Activated T-helper 17 cell treated with anti-CD3 and anti-CD28 coated beads, Interleukin-2, amount 50 U/mL, for 72 hours (primary cell): ENCODE data around the gene TCL1A. TPM values are rescaled to one million over a fixed set of nuclear protein-coding genes. Genes with fewer than 3 reads are reported as not detected.
"Not testable (repeated sequence)": the region's sequence is repeated elsewhere in the genome, so short reads cannot be mapped to it uniquely, and the experiment has no call there.

Source experiments
- ATAC-seq: fragments of 150-1000 bp; cut with Tn5 transposase; replicated peaks from 2 replicates; pipeline ENCODE4 v1.10.0; 2021; ENCODE audit warnings: mild to moderate bottlenecking, moderate library complexity
- H3K27ac Mint-ChIP-seq: one replicate; pipeline ENCODE4 v1.8.0; 2022; ENCODE audit warnings: mixed read lengths
- H3K27me3 Mint-ChIP-seq: one replicate; pipeline ENCODE4 v1.8.0; 2022; ENCODE audit warnings: mixed read lengths
- H3K36me3 Mint-ChIP-seq: one replicate; pipeline ENCODE4 v1.8.0; 2022; ENCODE audit warnings: low read depth, mild to moderate bottlenecking, mixed read lengths
- H3K4me1 Mint-ChIP-seq: one replicate; pipeline ENCODE4 v1.8.0; 2022; ENCODE audit warnings: mixed read lengths
- H3K4me3 Mint-ChIP-seq: one replicate; pipeline ENCODE4 v1.8.0; 2022; ENCODE audit warnings: mild to moderate bottlenecking, mixed read lengths
- H3K9me3 Mint-ChIP-seq: one replicate; pipeline ENCODE4 v1.8.0; 2022; ENCODE audit warnings: mixed read lengths
- total RNA-seq, 2 donors: library from RNA; stranded (reverse); gene quantifications; one replicate each; pipeline ENCODE4 v1.2.3, GENCODE V29; 2022

Gene TCL1A, protein sequence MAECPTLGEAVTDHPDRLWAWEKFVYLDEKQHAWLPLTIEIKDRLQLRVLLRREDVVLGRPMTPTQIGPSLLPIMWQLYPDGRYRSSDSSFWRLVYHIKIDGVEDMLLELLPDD
- total RNA-seq, result not detected

DNA sequence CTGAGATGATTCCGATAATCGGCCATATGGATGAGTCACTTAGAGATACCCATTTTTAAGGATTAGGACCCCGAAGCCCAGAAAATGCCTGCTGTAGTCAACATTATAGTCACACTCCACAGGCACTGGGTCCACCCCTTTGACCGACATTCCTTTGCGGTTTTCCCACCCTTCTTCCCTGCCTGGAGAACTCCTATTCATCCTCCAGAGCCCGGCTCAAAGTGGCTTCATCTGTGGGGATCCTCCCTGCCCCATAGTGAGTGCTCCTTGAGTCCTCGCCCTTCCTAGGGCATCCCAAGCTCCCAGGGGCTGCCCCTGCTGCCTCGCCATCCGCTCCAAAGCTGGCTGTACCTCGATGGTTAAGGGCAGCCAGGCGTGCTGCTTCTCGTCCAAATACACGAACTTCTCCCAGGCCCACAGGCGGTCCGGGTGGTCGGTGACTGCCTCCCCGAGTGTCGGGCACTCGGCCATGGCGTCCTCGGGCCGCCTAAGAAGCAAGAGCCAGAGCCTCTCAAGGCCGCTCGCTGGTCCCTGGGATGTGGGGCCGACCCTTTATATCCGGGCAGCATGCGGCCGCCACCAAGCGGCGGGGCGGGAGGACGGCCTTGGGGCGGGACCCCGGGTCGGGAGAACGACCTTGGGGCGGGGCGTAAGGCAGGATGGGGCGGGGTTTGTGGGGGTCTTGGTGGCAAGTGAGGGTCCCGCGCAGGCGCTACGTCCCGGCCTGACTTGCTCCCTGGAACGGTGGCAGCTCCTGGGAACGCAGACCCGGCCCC lies at the start of gene TCL1A:
Gene TCL1A (minus strand): TSS at position 530 of the 776 bp plus-strand sequence. CDS start 59 bp downstream, at position 471.
- no peaks in the 10 kb centered on the region for H3K4me1 Mint-ChIP-seq
- ATAC-seq, result no peak
- no peaks in the 10 kb centered on the region for H3K36me3 Mint-ChIP-seq
- no peak within 1 kb of the TSS for H3K4me3 Mint-ChIP-seq
- H3K27ac Mint-ChIP-seq, result no peak within 1 kb of the TSS
- H3K27me3 Mint-ChIP-seq, result peaks cover 26% of the 10 kb centered on the region
- no peaks in the 10 kb centered on the region for H3K9me3 Mint-ChIP-seq

DNA sequence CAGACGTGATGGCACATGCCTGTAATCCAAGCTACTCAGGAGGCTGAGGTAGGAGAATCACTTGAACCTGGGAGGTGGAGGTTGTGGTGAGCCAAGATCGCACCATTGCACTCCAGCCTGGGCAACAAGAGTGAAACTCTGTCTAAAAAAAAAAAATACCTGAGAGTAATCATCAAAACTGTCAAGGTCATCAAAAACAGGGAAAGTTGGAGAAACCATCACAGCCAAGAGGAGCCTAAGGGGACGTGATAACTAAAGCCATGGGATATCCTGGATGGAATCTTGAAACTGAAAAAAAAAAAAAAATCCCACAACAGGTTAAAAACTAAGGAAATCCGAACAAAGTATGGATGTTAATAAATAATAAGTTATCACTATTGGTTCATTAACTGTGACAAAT lies 49.1 kb upstream of the TCL1A start:
- H3K9me3 Mint-ChIP-seq, ATAC-seq, H3K4me1 Mint-ChIP-seq, H3K36me3 Mint-ChIP-seq, H3K27ac Mint-ChIP-seq, H3K4me3 Mint-ChIP-seq: not testable (repeated sequence)
- peaks cover 30% of the 10 kb centered on the region for H3K27me3 Mint-ChIP-seq

DNA sequence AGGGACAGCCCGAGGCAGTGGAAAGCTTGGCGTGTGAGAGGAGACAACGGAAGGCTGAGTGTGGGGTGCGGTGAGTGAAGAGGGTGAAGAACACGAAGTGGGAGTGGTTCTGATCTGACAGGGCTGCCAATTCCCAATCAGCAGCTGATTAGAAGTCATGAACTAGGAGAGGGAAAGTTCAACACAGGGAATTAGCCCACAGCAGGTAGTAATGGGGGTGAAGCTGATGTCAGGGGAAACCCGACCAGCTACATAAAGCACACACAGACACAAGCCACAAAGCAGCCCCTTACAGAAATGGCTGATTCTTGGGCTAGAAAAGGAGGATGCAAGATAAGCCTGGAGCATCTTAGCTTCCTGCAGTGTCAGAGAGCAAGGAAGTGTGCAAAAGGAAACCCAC lies 47.5 kb upstream of the TCL1A start:
- no peak overlapping the region for H3K4me3 Mint-ChIP-seq
- peaks cover 27% of the 10 kb centered on the region for H3K27me3 Mint-ChIP-seq
- no peak overlapping the region for H3K27ac Mint-ChIP-seq
- no peaks in the 10 kb centered on the region for H3K4me1 Mint-ChIP-seq
- H3K9me3 Mint-ChIP-seq, result no peaks in the 10 kb centered on the region
- ATAC-seq, result no peak
- H3K36me3 Mint-ChIP-seq, result no peaks in the 10 kb centered on the region

DNA sequence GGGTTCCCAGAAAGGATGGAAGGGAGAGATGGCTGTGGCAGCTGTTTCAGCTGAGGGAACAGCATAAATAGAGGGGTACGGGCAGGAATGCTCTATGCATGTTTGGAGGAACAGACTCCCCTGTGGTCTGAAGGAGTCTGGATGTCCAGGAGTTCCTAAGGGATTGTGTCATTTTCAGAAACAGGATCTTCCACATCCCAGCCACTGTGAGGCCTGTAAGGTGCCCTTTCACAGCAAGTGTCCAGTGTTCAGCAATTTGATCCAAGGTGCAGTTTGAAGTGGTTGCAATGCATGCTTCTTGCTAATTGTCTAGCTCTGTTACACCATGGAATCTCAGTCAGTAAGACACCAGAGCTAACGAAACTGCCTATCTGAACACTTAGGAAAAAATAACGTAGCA lies 46.7 kb upstream of the TCL1A start:
- H3K4me1 Mint-ChIP-seq, result no peaks in the 10 kb centered on the region
- no peaks in the 10 kb centered on the region for H3K36me3 Mint-ChIP-seq
- no peak overlapping the region for H3K4me3 Mint-ChIP-seq
- no peaks in the 10 kb centered on the region for H3K9me3 Mint-ChIP-seq
- no peak for ATAC-seq
- peaks cover 27% of the 10 kb centered on the region for H3K27me3 Mint-ChIP-seq
- H3K27ac Mint-ChIP-seq, result no peak overlapping the region

DNA sequence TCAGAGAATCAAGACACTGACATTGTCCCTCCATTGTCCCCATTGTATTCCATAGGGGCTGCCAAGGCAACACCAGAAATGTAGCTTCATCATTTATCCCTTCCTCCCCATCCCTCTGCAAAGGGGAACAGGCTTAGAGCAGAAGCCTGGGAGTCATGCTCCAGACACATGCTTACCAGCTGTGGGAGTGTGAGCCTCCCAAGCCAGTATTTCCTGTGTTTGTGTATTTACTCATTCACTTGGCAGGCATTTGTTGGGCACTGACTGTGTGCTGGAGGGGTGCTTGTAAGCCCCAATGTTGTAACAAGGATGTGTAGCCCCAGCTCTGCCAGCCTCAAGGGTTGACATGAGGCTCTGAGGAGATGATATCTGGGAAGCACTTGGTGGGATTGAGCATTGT lies 46.0 kb upstream of the TCL1A start:
- H3K36me3 Mint-ChIP-seq, result no peaks in the 10 kb centered on the region
- no peak for ATAC-seq

DNA sequence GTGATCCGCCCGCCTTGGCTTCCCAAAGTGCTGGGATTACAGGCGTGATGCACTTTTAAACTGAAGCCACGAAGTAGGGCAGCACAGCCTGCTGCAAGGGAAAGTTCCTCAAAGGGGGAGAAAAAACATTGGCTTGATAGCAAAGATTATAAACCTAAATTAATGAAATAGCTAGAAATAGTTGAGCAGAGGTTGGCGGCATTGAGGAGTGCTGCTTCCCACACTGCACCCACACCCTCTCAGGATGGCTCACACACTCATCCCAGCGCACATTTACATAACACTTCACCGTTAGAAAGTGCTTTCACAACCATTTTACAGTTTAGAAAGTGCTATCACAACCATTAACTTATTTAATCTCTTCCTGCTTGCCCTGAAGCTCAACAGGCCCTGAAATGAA lies 44.4 kb upstream of the TCL1A start:
- H3K36me3 Mint-ChIP-seq, result no peaks in the 10 kb centered on the region
- H3K4me3 Mint-ChIP-seq, result no peak overlapping the region
- H3K27ac Mint-ChIP-seq, result no peak overlapping the region
- H3K27me3 Mint-ChIP-seq, result peaks cover 36% of the 10 kb centered on the region
- no peaks in the 10 kb centered on the region for H3K4me1 Mint-ChIP-seq
- no peak for ATAC-seq
- no peaks in the 10 kb centered on the region for H3K9me3 Mint-ChIP-seq

More for the DNA sequence above, 46.0 kb upstream of the TCL1A start:
- Mint-ChIP-seq H3K27me3 (peaks cover 27% of the 10 kb centered on the region), H3K27ac (no peak overlapping the region), H3K9me3 (no peaks in the 10 kb centered on the region), H3K4me3 (no peak overlapping the region), H3K4me1 (no peaks in the 10 kb centered on the region)

DNA sequence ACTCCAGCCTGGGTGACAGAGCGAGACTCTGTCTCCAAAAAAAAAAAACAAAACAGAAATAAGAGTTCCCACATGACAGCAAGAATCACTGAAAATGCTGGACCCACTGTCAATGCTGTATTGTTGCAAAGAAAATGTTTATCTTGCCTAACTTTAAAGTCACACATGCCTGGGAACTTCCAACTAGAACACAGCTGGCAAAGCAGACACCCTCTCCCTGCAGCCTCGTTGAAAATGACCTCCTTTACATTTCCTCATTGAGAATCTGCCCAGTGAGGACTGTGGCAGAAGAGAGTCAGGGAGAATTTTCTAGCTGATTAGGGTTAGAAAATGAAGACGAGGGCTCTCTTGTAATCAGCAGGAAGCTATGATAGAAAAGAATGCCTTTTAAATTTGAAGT lies 42.8 kb upstream of the TCL1A start:
- no peak overlapping the region for H3K27ac Mint-ChIP-seq
- no peaks in the 10 kb centered on the region for H3K4me1 Mint-ChIP-seq
- no peak overlapping the region for H3K4me3 Mint-ChIP-seq
- H3K9me3 Mint-ChIP-seq, result no peaks in the 10 kb centered on the region
- no peaks in the 10 kb centered on the region for H3K36me3 Mint-ChIP-seq
- ATAC-seq, result no peak
- peaks cover 37% of the 10 kb centered on the region for H3K27me3 Mint-ChIP-seq

DNA sequence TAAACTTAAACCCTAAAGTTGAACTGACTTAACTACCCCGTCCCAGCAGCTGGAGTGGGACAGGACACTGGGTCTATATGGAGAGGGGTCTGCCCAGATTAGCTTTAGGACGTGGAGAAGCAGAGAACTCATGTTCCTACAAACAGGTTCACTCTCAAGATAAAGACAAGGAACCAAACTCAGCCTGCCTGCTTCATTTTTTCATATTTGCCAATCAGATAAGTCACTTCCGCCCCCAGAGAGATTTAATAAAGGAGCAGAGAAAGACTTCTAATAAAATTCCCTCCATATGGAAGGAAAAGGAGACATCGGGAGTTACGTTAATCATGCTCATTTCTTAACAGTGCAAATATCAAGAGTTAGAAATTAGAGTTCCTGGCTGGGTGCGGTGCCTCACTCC lies 42.2 kb upstream of the TCL1A start:
- ATAC-seq, result no peak
- H3K9me3 Mint-ChIP-seq, result no peaks in the 10 kb centered on the region
- no peak overlapping the region for H3K4me3 Mint-ChIP-seq
- peaks cover 31% of the 10 kb centered on the region for H3K27me3 Mint-ChIP-seq
- no peak overlapping the region for H3K27ac Mint-ChIP-seq
- H3K36me3 Mint-ChIP-seq, result no peaks in the 10 kb centered on the region
- no peaks in the 10 kb centered on the region for H3K4me1 Mint-ChIP-seq

DNA sequence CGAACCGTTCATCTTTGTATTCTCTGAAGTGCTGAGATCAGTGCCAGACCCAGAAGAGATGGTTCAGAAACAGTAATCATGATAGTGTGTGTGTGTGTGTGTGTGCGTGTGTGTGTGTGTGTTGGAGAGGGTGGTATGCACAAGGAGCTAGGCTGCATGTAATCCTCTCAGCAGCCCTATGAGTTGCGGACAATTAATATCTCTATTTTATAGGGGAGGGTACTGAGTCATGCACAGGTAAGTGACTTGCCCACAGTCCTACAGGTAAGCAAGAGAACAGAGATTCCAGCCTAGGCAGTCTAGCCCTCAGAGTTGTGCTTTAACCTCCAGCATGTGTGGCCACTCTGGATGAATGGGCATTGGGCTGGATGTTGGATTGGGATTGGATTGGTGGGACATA lies 27.9 kb upstream of the TCL1A start:
- peaks cover 5% of the 10 kb centered on the region for H3K9me3 Mint-ChIP-seq
- H3K4me1 Mint-ChIP-seq, result no peaks in the 10 kb centered on the region
- no peaks in the 10 kb centered on the region for H3K27me3 Mint-ChIP-seq
- no peak overlapping the region for H3K27ac Mint-ChIP-seq
- no peak for ATAC-seq
- H3K4me3 Mint-ChIP-seq, result no peak overlapping the region
- H3K36me3 Mint-ChIP-seq, result no peaks in the 10 kb centered on the region

DNA sequence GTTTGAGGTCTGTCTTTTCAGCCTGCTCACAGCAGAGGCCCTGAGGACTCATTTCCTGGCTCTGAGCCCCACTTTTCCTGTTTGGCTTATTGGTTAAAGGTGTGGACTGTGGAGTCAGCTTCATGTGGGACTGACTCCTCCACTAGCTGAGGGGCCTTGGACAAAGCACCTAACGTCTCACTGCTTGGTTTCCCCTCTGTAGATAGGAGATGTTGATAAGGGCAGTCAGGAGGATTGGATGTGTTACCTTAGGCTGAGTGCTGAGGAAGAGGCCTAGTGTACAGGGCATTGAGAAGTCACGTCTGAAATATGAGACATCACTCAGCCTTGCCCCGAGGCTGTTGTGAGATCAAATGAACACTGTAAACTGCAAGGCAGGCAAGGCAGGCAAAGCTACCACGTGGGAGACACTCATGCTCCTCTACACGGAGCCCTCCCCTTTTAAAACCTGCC lies 27.1 kb upstream of the TCL1A start:
- peaks cover 5% of the 10 kb centered on the region for H3K9me3 Mint-ChIP-seq
- H3K27ac Mint-ChIP-seq, result no peak overlapping the region
- H3K36me3 Mint-ChIP-seq, result no peaks in the 10 kb centered on the region
- no peak overlapping the region for H3K4me3 Mint-ChIP-seq
- ATAC-seq, result no peak
- no peaks in the 10 kb centered on the region for H3K4me1 Mint-ChIP-seq
- no peaks in the 10 kb centered on the region for H3K27me3 Mint-ChIP-seq

DNA sequence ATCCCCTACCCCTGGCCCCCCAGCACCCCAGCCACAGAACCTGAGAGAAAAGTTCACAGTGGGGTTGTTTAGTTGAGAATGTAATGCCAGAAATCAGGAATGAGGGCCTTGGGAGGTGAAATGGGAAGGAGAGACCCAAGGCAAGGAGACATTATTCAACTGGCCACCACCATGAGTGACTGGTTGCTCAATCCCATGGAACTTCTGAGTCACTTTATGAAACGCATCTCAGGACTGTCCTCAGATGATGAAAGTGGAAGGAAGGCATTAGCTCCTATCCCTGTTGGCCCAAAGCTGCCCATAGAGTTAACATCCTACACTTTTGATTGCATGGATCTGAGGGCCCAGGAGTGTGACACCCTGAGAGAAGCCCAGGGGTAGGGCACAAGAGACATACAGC lies 25.4 kb upstream of the TCL1A start:
- H3K9me3 Mint-ChIP-seq, result peaks cover 5% of the 10 kb centered on the region
- H3K27me3 Mint-ChIP-seq, result peaks cover under 1% of the 10 kb centered on the region
- H3K27ac Mint-ChIP-seq, result peak overlapping the region; percentile 68
- H3K4me3 Mint-ChIP-seq, result no peak overlapping the region
- H3K4me1 Mint-ChIP-seq, result no peaks in the 10 kb centered on the region
- no peaks in the 10 kb centered on the region for H3K36me3 Mint-ChIP-seq
- no peak for ATAC-seq

DNA sequence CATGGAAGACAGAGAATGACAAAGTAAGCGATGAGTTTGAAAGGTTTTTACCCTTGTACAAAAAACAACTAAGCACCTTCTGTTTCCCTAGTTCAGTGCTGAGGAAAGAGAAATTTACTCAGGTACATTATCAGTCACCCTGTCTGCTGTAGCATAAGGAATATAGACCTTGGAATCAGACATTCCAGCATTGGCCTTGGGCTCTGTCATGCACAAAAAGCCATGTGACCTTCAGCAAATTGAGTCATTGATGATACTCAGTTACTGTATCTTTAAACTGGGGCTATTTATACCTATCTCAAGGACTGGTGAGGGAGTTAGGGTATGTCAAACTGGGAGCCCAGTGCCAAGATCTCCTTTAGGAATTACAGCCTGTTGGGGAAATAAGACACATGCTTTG lies 19.3 kb upstream of the TCL1A start:
- Mint-ChIP-seq H3K36me3 (no peaks in the 10 kb centered on the region), H3K9me3 (no peaks in the 10 kb centered on the region), H3K4me1 (no peaks in the 10 kb centered on the region), H3K27me3 (peaks cover 39% of the 10 kb centered on the region), H3K4me3 (no peak overlapping the region), H3K27ac (no peak overlapping the region)
- ATAC-seq, result no peak

DNA sequence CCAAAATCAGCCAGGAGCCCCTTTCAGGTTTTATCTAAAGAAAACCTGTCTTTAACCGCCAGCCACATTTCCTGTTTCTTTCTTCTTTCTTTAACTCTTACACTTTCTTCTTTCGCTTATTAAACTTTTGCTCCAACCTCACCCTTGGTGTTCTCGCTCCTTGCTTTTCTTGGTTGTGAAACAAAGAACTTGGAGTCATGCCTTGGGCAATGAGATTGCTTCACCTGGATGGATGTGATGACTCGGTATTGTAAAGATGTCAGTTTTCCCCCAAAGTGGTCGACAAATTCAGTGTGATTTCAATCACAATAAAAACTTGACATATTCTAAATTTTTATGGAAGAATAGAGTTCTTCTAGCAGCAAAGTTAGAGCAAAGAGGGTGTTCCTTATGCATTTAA lies 16.2 kb upstream of the TCL1A start:
- Mint-ChIP-seq H3K36me3 (no peaks in the 10 kb centered on the region), H3K4me1 (no peaks in the 10 kb centered on the region), H3K27ac (no peak overlapping the region), H3K27me3 (peaks cover 58% of the 10 kb centered on the region), H3K9me3 (no peaks in the 10 kb centered on the region), H3K4me3 (no peak overlapping the region)
- ATAC-seq, result no peak

DNA sequence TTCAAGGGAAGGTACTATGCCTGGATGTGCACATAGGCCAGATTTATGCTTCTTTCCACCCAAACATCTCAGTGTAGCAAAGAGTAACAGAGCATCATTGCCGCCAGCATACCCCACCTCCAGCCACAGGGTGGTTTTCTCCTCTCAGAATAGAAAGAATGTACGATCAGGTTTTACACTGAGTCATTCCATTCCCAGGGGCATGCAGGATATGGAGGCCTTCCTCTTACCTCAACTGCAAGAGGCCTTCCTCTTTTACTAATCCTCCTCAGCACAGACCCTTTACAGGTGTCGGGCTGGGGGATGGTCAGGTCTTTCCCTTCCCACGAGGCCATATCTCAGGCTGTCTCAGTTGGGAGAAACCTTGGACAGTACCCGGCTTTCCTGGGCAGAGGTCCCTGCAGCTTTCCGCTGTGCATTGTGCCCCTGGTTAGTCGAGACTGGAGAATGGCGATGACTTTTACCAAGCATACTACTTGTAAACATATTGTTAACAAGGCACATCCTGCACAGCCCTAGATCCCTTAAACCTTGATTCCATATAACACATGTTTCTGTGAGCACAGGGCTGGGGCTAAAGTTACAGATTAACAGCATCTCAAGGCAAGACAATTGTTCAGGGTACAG lies 15.6 kb upstream of the TCL1A start:
- H3K9me3 Mint-ChIP-seq, H3K27ac Mint-ChIP-seq, H3K4me1 Mint-ChIP-seq, H3K36me3 Mint-ChIP-seq, ATAC-seq, H3K4me3 Mint-ChIP-seq: not testable (repeated sequence)
- H3K27me3 Mint-ChIP-seq, result peaks cover 61% of the 10 kb centered on the region

DNA sequence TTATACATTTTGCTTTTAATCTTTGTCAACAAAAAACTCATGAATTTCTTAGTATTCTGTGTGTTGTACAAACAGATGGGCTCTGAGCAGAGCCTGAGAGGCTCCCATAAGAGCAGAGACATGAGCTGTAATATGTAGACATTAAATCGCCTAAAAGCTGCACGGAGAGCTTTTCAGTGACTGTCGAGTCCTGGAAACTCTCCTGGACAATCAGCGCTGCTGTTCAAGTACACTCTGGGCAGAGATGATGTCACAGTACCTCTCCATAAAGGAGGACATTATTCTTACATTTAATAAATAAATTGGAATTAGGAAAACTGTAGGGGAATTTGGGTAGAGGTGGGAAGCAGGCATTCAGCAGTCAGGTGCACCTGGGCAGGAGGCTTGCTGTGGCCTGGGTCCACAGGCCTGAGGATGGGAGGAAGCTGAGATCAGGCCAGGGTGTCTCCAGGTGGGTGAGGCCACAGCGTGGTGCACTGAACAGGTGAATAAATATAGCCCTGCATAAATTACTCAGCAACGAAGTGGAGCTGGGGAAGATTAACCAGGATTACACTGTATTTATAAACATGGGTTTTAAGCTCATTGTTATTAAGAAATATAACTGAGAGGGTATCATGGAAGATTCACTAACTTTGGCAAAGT lies 13.3 kb upstream of the TCL1A start:
- no peak overlapping the region for H3K4me3 Mint-ChIP-seq
- H3K9me3 Mint-ChIP-seq, result peaks cover 3% of the 10 kb centered on the region
- H3K36me3 Mint-ChIP-seq, result no peaks in the 10 kb centered on the region
- no peak for ATAC-seq
- H3K27me3 Mint-ChIP-seq, result peaks cover 61% of the 10 kb centered on the region
- no peak overlapping the region for H3K27ac Mint-ChIP-seq
- no peaks in the 10 kb centered on the region for H3K4me1 Mint-ChIP-seq
